ENCODE measurements around the gene SSR1.

Gene SSR1

DNA sequence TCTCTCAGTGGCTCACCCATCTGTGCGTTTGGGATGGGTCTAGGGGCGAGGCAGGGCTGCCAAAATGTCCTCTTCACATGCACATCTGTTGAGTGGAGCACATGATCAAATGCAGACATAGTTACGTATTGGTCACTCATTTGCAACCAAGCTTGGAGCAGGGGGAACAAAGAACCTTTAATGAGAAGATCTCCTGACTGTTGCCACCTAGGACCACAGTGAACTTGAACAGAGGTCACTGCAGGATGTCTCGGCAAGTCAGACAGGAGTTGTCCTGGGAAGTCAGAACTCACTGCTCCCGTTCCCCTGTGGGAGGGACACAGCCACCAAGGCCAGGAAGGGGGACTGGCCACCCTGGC lies 73.4 kb downstream of the SSR1 start:
- no peak for DNase-seq (ENCODE audit: extremely low read depth, low read depth)

DNA sequence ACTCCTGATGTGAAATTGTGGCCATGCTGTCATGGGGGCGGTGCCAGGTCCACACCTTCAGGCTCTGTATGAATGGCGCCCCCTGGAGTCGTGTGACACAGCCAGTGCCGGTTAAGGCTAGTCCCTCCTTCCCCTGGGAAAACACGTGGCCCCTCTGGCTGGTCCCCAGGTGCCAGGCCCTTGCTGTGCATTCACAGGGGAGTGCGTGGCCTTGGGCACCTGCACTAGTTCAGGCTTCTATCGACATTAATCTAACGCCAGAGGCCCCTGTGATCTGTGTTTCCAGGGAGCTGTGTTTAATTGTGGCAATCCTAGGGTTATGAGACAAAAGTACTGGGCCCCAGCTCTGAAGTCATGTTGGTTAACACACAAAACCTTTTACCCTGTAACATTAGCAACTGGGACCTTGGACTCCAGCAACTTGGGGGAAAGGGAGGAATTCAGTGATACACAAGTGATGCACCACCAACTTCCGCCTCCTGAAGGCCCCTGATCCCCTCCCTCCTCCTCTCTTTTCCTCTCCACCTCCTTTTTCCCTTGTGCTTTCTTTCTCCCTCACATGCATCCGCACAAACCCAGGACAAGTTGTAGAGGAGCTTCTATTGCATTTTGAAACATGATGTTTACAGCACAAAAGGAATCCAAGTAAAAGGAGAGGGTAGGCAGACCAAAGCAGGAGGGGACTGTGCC lies 74.0 kb downstream of the SSR1 start:
- DNase-seq (ENCODE audit: extremely low read depth, low read depth): no peak

More for the DNA sequence above, 73.4 kb downstream of the SSR1 start:
- TF ChIP-seq, protein P1, sequence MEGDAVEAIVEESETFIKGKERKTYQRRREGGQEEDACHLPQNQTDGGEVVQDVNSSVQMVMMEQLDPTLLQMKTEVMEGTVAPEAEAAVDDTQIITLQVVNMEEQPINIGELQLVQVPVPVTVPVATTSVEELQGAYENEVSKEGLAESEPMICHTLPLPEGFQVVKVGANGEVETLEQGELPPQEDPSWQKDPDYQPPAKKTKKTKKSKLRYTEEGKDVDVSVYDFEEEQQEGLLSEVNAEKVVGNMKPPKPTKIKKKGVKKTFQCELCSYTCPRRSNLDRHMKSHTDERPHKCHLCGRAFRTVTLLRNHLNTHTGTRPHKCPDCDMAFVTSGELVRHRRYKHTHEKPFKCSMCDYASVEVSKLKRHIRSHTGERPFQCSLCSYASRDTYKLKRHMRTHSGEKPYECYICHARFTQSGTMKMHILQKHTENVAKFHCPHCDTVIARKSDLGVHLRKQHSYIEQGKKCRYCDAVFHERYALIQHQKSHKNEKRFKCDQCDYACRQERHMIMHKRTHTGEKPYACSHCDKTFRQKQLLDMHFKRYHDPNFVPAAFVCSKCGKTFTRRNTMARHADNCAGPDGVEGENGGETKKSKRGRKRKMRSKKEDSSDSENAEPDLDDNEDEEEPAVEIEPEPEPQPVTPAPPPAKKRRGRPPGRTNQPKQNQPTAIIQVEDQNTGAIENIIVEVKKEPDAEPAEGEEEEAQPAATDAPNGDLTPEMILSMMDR (IDR thresholded peaks at IDR 0.05; ENCODE audit: low read depth, low read length): no peak

DNA sequence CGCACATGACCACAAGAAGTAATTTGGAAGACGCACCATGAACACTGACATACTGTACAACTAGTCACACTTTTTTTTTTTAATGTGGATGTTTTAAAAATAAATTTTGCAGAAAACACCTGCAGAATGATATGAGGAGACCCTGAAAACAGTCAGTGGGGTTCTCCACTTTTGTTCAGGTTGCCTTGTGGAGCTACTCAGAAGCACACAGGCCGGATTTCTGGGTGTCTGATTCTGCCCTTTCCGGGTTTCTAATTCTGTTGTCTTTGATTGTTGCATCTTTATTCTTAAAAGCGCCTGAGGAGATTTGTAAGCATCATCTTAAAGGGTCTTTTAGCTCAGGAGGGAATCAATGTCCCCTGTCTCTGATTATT lies 74.5 kb downstream of the SSR1 start:
- TF ChIP-seq, protein P1 (IDR thresholded peaks at IDR 0.05; ENCODE audit: low read depth, low read length): no peak
- no peak for DNase-seq (ENCODE audit: extremely low read depth, low read depth)

More for the DNA sequence above, 74.0 kb downstream of the SSR1 start:
- TF ChIP-seq, protein P1 (IDR thresholded peaks at IDR 0.05; ENCODE audit: low read depth, low read length): peak; percentile 53

DNA sequence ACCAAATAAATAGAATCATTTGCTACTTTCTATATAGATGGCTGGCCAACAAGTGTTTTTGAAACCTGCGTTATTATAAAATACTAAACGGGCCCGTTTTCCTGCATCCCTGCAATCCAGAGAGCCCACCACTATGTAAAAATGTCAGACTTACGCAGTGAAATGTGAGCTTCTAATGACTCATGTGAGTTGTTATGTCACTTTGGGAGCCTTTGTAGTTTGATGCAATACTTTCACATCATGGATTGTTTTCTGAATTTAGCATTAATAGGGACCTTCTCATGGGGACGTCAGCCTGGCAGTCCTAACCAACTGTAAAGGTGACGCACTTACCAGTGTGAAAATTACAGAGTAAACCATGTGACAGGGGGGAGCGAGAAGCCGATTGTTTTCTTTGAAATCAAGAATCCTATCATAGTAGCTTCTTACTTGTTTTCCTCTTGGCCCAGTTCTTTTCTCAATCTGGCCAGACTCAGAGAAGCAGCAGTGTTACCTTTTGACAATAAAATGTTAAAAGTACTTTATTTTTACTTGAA lies 75.3 kb downstream of the SSR1 start:
- TF ChIP-seq, protein P1 (IDR thresholded peaks at IDR 0.05; ENCODE audit: low read depth, low read length): no peak
- DNase-seq (ENCODE audit: extremely low read depth, low read depth): no peak

DNA sequence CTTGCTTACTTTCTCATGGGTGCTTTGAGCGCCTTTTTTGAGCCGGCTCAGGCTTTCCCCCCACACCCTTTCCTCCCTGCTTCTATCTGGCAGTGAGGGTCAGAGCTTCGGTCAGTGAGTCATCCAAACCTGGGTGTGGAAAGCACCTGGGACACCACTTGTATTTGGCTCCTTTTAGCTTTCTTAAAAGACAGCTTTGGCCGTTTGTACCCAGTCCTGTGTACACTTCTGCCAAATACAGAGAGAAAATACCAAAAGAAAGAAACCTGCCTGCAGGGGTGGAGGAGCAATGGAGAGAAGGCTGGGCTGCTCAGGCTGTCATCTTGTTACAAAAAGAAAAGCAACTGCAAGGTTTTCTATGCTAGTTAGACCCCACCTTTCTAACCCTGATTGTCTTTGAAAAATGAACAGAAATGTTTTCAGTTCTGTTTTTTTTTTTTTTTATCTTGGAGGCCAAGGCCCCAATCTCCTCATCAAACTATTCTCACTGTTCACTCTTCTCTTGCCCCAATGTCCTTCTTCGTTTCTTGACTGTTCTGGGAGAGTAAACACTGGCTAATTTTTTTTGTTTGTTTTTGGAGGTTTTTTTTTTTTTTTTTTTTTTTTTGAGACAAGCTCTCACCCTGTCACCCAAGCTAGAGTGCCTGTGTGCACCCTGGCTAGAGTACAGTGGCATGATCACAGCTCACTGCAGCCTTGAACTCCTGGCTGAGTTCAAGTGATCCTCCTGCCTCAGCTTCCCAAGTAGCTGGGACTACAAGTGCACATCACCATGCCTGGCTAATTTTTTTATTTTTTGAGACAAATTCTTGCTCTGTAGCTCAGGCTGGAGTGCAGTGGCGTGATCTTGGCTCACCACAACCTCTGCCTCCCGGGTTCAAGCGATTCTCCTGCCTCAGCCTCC lies 76.4 kb downstream of the SSR1 start:
- DNase-seq (ENCODE audit: extremely low read depth, low read depth): no peak

DNA sequence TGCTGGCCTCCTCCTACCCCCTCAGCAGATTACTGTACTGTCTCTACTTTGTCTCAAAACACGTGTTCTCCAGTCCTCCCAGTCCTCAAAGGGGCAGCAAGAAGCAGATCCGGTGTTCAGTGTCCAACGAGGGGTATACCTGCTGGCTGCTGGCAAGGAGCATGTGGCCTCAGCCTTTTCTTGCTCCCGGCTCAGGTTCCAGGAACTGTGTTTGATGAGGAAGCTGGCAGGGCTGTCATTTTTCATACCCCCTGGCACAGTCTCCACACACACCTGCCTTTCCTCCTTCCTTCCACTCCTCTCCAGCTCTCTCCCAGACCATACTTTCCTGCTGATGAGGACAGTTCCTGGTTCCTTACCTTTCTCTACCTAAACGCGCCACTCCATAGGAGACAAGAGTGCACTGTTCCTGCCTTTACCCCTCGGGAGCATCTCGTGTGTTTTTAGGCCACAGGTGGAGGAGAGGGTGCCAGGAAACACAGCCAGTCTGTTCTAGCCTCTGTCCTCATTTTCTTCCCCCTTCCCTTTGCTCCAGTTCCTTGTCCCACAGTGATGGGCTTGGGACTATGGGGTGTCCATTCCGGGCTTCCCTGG lies 77.2 kb downstream of the SSR1 start:
- TF ChIP-seq, protein P1 (IDR thresholded peaks at IDR 0.05; ENCODE audit: low read depth, low read length): no peak
- no peak for DNase-seq (ENCODE audit: extremely low read depth, low read depth)

More for the DNA sequence above, 76.4 kb downstream of the SSR1 start:
- TF ChIP-seq, protein P1 (IDR thresholded peaks at IDR 0.05; ENCODE audit: low read depth, low read length): no peak

Measured in AG09319 (cell line).